Measurements from ENCODE around the gene CLSTN2. TPM values are rescaled to one million over a fixed set of nuclear protein-coding genes. Genes with fewer than 3 reads are reported as not detected.

The CLSTN2 gene
- polyA plus RNA-seq, 2 donors = 0.20 TPM

DNA sequence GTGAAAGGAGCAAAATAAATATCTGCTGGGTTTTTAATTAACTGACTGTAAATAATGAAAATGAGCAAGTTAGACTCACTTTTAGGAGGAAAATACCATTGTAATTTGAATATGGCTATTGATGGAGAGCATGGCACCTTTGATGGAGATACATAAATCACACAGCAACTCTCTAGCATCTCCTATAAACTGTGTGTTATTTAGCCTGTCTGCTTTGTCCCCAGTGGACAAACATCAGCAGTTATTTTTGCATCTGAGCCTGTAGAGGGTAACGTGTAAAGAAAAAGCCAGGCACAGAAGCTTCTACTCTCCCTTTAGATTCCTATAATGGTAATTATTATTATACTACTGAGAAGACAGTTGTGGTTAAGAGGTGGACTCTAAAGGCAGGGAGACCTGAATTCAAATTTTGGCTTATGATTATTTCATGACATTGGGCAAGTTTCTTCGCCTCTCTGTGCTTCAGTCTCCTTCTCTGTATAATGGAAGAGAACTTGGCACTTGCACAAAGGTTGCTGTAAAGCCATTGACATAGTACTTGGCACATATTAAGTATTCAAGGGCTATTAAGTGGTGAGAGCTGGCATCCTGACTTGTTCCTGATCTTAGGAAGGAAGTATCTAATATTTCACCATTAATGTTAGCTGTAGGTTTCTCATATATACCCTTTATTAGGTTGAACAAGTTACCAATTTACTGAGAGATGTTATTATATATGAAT, 453.4 kb downstream of the CLSTN2 start:
- Histone ChIP-seq H3K4me1 (ENCODE audit: control insufficient read depth in 2 of 2, insufficient read depth in 2 of 2, low read length in 1 of 2) (no peaks in the 10 kb centered on the region), H3K9me3 (ENCODE audit: control insufficient read depth in 2 of 2, insufficient read depth in 1 of 2, low read depth in 1 of 2, low read length in 1 of 2) (no peaks in the 10 kb centered on the region), H3K4me3 (ENCODE audit: low read depth in 1 of 2, low read length in 2 of 2) (no peak overlapping the region), H3K36me3 (ENCODE audit: control insufficient read depth in 2 of 2, insufficient read depth in 2 of 2, low read length in 1 of 2) (no peaks in the 10 kb centered on the region), H3K27ac (ENCODE audit: low read depth in 2 of 2, low read length in 1 of 2) (no peak overlapping the region), H3K27me3 (ENCODE audit: control insufficient read depth in 1 of 2, insufficient read depth in 2 of 2, low read length in 2 of 2) (no peaks in the 10 kb centered on the region)
- 67 to 76% methylated on average over 2 of the region's 2 CpGs for WGBS, 2 donors

- no peaks in the 10 kb centered on the region for H3K9me3 ChIP-seq (ENCODE audit: control insufficient read depth in 2 of 2, insufficient read depth in 1 of 2, low read depth in 1 of 2, low read length in 1 of 2)
- no peaks in the 10 kb centered on the region for H3K4me1 ChIP-seq (ENCODE audit: control insufficient read depth in 2 of 2, insufficient read depth in 2 of 2, low read length in 1 of 2)
- WGBS, 2 donors = 55 to 65% methylated on average over 6 of the region's 6 CpGs
- H3K36me3 ChIP-seq (ENCODE audit: control insufficient read depth in 2 of 2, insufficient read depth in 2 of 2, low read length in 1 of 2) = no peaks in the 10 kb centered on the region
- H3K27ac ChIP-seq (ENCODE audit: low read depth in 2 of 2, low read length in 1 of 2) = no peak overlapping the region
- no peak overlapping the region for H3K4me3 ChIP-seq (ENCODE audit: low read depth in 1 of 2, low read length in 2 of 2)
- no peaks in the 10 kb centered on the region for H3K27me3 ChIP-seq (ENCODE audit: control insufficient read depth in 1 of 2, insufficient read depth in 2 of 2, low read length in 2 of 2)
Measured at GRCh38 chr3:140391061-140391460, 456.1 kb downstream of the CLSTN2 start.

- Histone ChIP-seq H3K36me3 (ENCODE audit: control insufficient read depth in 2 of 2, insufficient read depth in 2 of 2, low read length in 1 of 2) (no peaks in the 10 kb centered on the region), H3K27ac (ENCODE audit: low read depth in 2 of 2, low read length in 1 of 2) (no peak overlapping the region), H3K4me3 (ENCODE audit: low read depth in 1 of 2, low read length in 2 of 2) (no peak overlapping the region), H3K4me1 (ENCODE audit: control insufficient read depth in 2 of 2, insufficient read depth in 2 of 2, low read length in 1 of 2) (no peaks in the 10 kb centered on the region), H3K9me3 (ENCODE audit: control insufficient read depth in 2 of 2, insufficient read depth in 1 of 2, low read depth in 1 of 2, low read length in 1 of 2) (no peaks in the 10 kb centered on the region), H3K27me3 (ENCODE audit: control insufficient read depth in 1 of 2, insufficient read depth in 2 of 2, low read length in 2 of 2) (no peaks in the 10 kb centered on the region)
- WGBS, 2 donors = 44 to 61% methylated on average over 3 of the region's 3 CpGs
Measured at GRCh38 chr3:140394488-140395133, 459.6 kb downstream of the CLSTN2 start.

- Histone ChIP-seq H3K27ac (ENCODE audit: low read depth in 2 of 2, low read length in 1 of 2) (no peak overlapping the region), H3K9me3 (ENCODE audit: control insufficient read depth in 2 of 2, insufficient read depth in 1 of 2, low read depth in 1 of 2, low read length in 1 of 2) (no peaks in the 10 kb centered on the region), H3K4me1 (ENCODE audit: control insufficient read depth in 2 of 2, insufficient read depth in 2 of 2, low read length in 1 of 2) (no peaks in the 10 kb centered on the region), H3K36me3 (ENCODE audit: control insufficient read depth in 2 of 2, insufficient read depth in 2 of 2, low read length in 1 of 2) (no peaks in the 10 kb centered on the region), H3K4me3 (ENCODE audit: low read depth in 1 of 2, low read length in 2 of 2) (no peak overlapping the region), H3K27me3 (ENCODE audit: control insufficient read depth in 1 of 2, insufficient read depth in 2 of 2, low read length in 2 of 2) (no peaks in the 10 kb centered on the region)
- 79 to 80% methylated on average over 5 of the region's 5 CpGs for WGBS, 2 donors
Measured at GRCh38 chr3:140395134-140396075, 460.4 kb downstream of the CLSTN2 start.

- WGBS, 2 donors = 65 to 68% methylated on average over 3 of the region's 3 CpGs
- no peak overlapping the region for H3K27ac ChIP-seq (ENCODE audit: low read depth in 2 of 2, low read length in 1 of 2)
- no peaks in the 10 kb centered on the region for H3K9me3 ChIP-seq (ENCODE audit: control insufficient read depth in 2 of 2, insufficient read depth in 1 of 2, low read depth in 1 of 2, low read length in 1 of 2)
- H3K36me3 ChIP-seq (ENCODE audit: control insufficient read depth in 2 of 2, insufficient read depth in 2 of 2, low read length in 1 of 2) = no peaks in the 10 kb centered on the region
- H3K4me1 ChIP-seq (ENCODE audit: control insufficient read depth in 2 of 2, insufficient read depth in 2 of 2, low read length in 1 of 2) = no peaks in the 10 kb centered on the region
- no peaks in the 10 kb centered on the region for H3K27me3 ChIP-seq (ENCODE audit: control insufficient read depth in 1 of 2, insufficient read depth in 2 of 2, low read length in 2 of 2)
- no peak overlapping the region for H3K4me3 ChIP-seq (ENCODE audit: low read depth in 1 of 2, low read length in 2 of 2)
Measured at GRCh38 chr3:140396110-140396509, 461.1 kb downstream of the CLSTN2 start.

DNA sequence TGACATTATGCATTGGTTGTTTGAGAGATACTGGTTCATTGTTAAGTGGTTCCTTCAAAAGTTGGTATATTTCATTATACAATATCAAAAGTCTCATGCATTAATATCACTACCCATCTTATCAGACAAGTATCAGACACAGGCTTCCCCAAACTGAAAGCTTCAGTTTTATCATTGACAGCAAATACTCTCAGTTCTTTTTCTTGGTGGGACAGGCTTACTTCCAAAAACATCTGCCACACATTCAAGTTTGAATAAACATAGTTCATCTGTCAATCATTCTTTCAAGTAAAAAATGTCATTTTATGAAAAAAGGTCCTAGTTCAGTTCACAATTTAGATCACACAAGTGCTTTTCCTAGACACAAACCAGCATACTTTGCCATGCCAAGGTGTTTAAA, 462.9 kb downstream of the CLSTN2 start:
- Histone ChIP-seq H3K9me3 (ENCODE audit: control insufficient read depth in 2 of 2, insufficient read depth in 1 of 2, low read depth in 1 of 2, low read length in 1 of 2) (no peaks in the 10 kb centered on the region), H3K27ac (ENCODE audit: low read depth in 2 of 2, low read length in 1 of 2) (no peak overlapping the region), H3K4me1 (ENCODE audit: control insufficient read depth in 2 of 2, insufficient read depth in 2 of 2, low read length in 1 of 2) (no peaks in the 10 kb centered on the region), H3K36me3 (ENCODE audit: control insufficient read depth in 2 of 2, insufficient read depth in 2 of 2, low read length in 1 of 2) (no peaks in the 10 kb centered on the region), H3K27me3 (ENCODE audit: control insufficient read depth in 1 of 2, insufficient read depth in 2 of 2, low read length in 2 of 2) (no peaks in the 10 kb centered on the region), H3K4me3 (ENCODE audit: low read depth in 1 of 2, low read length in 2 of 2) (no peak overlapping the region)

GRCh38 chr3:140398387-140398786, 463.4 kb downstream of the CLSTN2 start:
- no peaks in the 10 kb centered on the region for H3K27me3 ChIP-seq (ENCODE audit: control insufficient read depth in 1 of 2, insufficient read depth in 2 of 2, low read length in 2 of 2)
- H3K4me1 ChIP-seq (ENCODE audit: control insufficient read depth in 2 of 2, insufficient read depth in 2 of 2, low read length in 1 of 2) = no peaks in the 10 kb centered on the region
- no peak overlapping the region for H3K4me3 ChIP-seq (ENCODE audit: low read depth in 1 of 2, low read length in 2 of 2)
- no peaks in the 10 kb centered on the region for H3K36me3 ChIP-seq (ENCODE audit: control insufficient read depth in 2 of 2, insufficient read depth in 2 of 2, low read length in 1 of 2)
- no peak overlapping the region for H3K27ac ChIP-seq (ENCODE audit: low read depth in 2 of 2, low read length in 1 of 2)
- WGBS, 2 donors = 89 to 90% methylated on average over 2 of the region's 2 CpGs
- H3K9me3 ChIP-seq (ENCODE audit: control insufficient read depth in 2 of 2, insufficient read depth in 1 of 2, low read depth in 1 of 2, low read length in 1 of 2) = no peaks in the 10 kb centered on the region

DNA sequence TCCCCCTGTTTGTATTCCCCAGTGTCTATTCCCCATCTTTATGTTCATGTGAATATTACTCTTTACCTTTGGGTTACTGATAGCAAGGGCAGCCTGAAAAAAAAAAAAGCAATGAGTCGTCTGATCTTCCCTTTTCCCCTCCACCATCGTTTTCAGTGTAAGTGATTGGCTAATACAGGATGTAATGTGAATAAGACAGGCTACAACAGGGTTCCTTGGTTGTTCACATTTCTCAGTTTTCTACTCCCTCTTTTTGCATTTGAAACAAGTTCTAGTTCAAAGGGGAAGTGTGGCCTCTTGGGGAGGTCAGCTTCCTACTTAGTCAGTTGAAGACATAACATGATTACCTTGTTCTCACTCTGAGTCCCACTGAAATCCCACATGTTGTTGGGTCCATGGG, 464.9 kb downstream of the CLSTN2 start:
- Histone ChIP-seq H3K4me1 (ENCODE audit: control insufficient read depth in 2 of 2, insufficient read depth in 2 of 2, low read length in 1 of 2) (no peaks in the 10 kb centered on the region), H3K9me3 (ENCODE audit: control insufficient read depth in 2 of 2, insufficient read depth in 1 of 2, low read depth in 1 of 2, low read length in 1 of 2) (no peaks in the 10 kb centered on the region), H3K27ac (ENCODE audit: low read depth in 2 of 2, low read length in 1 of 2) (no peak overlapping the region), H3K36me3 (ENCODE audit: control insufficient read depth in 2 of 2, insufficient read depth in 2 of 2, low read length in 1 of 2) (no peaks in the 10 kb centered on the region), H3K4me3 (ENCODE audit: low read depth in 1 of 2, low read length in 2 of 2) (no peak overlapping the region), H3K27me3 (ENCODE audit: control insufficient read depth in 1 of 2, insufficient read depth in 2 of 2, low read length in 2 of 2) (no peaks in the 10 kb centered on the region)
- WGBS, 2 donors = 38 to 60% methylated on average over 2 of the region's 2 CpGs

- Histone ChIP-seq H3K27ac (ENCODE audit: low read depth in 2 of 2, low read length in 1 of 2) (no peak overlapping the region), H3K9me3 (ENCODE audit: control insufficient read depth in 2 of 2, insufficient read depth in 1 of 2, low read depth in 1 of 2, low read length in 1 of 2) (no peaks in the 10 kb centered on the region), H3K4me3 (ENCODE audit: low read depth in 1 of 2, low read length in 2 of 2) (no peak overlapping the region), H3K27me3 (ENCODE audit: control insufficient read depth in 1 of 2, insufficient read depth in 2 of 2, low read length in 2 of 2) (no peaks in the 10 kb centered on the region), H3K36me3 (ENCODE audit: control insufficient read depth in 2 of 2, insufficient read depth in 2 of 2, low read length in 1 of 2) (no peaks in the 10 kb centered on the region), H3K4me1 (ENCODE audit: control insufficient read depth in 2 of 2, insufficient read depth in 2 of 2, low read length in 1 of 2) (no peaks in the 10 kb centered on the region)
- WGBS, 2 donors = 86 to 92% methylated on average over 2 of the region's 2 CpGs
Measured at GRCh38 chr3:140403079-140403478, 468.1 kb downstream of the CLSTN2 start.

All from esophagus (tissue), 2 donors.